ENCODE data around the gene CLSTN3. TPM values are rescaled to one million over a fixed set of nuclear protein-coding genes. Genes with fewer than 3 reads are reported as not detected.

Gene CLSTN3
- total and polyA plus RNA-seq, 2 donors from 2014 or later: 33.0 to 64.2 TPM

- Histone ChIP-seq H3K4me3 (ENCODE audit: low read length in 3 of 3) (no peak overlapping the region), H3K4me1 (ENCODE audit: control insufficient read depth in 2 of 3, insufficient read depth in 2 of 3, low read depth in 1 of 3, low read length in 3 of 3) (no peaks in the 10 kb centered on the region), H3K9ac (ENCODE audit: low read length in 3 of 3) (no peak overlapping the region), H3K9me3 (ENCODE audit: control insufficient read depth in 2 of 3, insufficient read depth in 1 of 3, low read length in 3 of 3) (no peaks in the 10 kb centered on the region), H3K36me3 (ENCODE audit: control insufficient read depth in 2 of 3, insufficient read depth in 3 of 3, low read length in 3 of 3) (peaks cover 3 to 31% (median 3%) of the 10 kb centered on the region in 3 donors), H3K27me3 (ENCODE audit: control insufficient read depth, insufficient read depth, low read length) (no peaks in the 10 kb centered on the region), H3K27ac (ENCODE audit: low read depth in 2 of 2, low read length in 2 of 2) (no peak overlapping the region)
- FAIRE-seq (no peak), DNase-seq (no peak)
- intact Hi-C loops (cut with DNase I): no loop called here
- no peak for TF ChIP-seq CTCF (IDR thresholded peaks at IDR 0.05; ENCODE audit: borderline replicate concordance, extremely low read depth, insufficient read depth)
These were observed 13.4 kb downstream of the CLSTN3 start for GRCh38 chr12:7143564-7143963.

GRCh38 chr12:7144414-7145120 lies 14.4 kb downstream of the CLSTN3 start:
- Histone ChIP-seq H3K4me1 (ENCODE audit: control insufficient read depth in 2 of 3, insufficient read depth in 2 of 3, low read depth in 1 of 3, low read length in 3 of 3) (no peaks in the 10 kb centered on the region), H3K36me3 (ENCODE audit: control insufficient read depth in 2 of 3, insufficient read depth in 3 of 3, low read length in 3 of 3) (peaks cover 3 to 39% (median 13%) of the 10 kb centered on the region in 3 donors), H3K27me3 (ENCODE audit: control insufficient read depth, insufficient read depth, low read length) (no peaks in the 10 kb centered on the region), H3K9ac (ENCODE audit: low read length in 3 of 3) (no peak overlapping the region), H3K9me3 (ENCODE audit: control insufficient read depth in 2 of 3, insufficient read depth in 1 of 3, low read length in 3 of 3) (no peaks in the 10 kb centered on the region), H3K27ac (ENCODE audit: low read depth in 2 of 2, low read length in 2 of 2) (no peak overlapping the region), H3K4me3 (ENCODE audit: low read length in 3 of 3) (no peak overlapping the region)
- FAIRE-seq (no peak), DNase-seq (peak in 3 of 5 donors; percentile 26 to 49 (median 27))
- intact Hi-C loops (cut with DNase I): no loop called here
- TF ChIP-seq CTCF (IDR thresholded peaks at IDR 0.05; ENCODE audit: borderline replicate concordance, extremely low read depth, insufficient read depth): peak; percentile 36

GRCh38 chr12:7145671-7146070 lies 15.5 kb downstream of the CLSTN3 start:
- no peak for FAIRE-seq
- Histone ChIP-seq H3K27me3 (ENCODE audit: control insufficient read depth, insufficient read depth, low read length) (no peaks in the 10 kb centered on the region), H3K9ac (ENCODE audit: low read length in 3 of 3) (no peak overlapping the region), H3K4me1 (ENCODE audit: control insufficient read depth in 2 of 3, insufficient read depth in 2 of 3, low read depth in 1 of 3, low read length in 3 of 3) (no peaks in the 10 kb centered on the region), H3K4me3 (ENCODE audit: low read length in 3 of 3) (no peak overlapping the region), H3K9me3 (ENCODE audit: control insufficient read depth in 2 of 3, insufficient read depth in 1 of 3, low read length in 3 of 3) (no peaks in the 10 kb centered on the region), H3K36me3 (ENCODE audit: control insufficient read depth in 2 of 3, insufficient read depth in 3 of 3, low read length in 3 of 3) (peaks cover 3 to 42% (median 22%) of the 10 kb centered on the region in 3 donors), H3K27ac (ENCODE audit: low read depth in 2 of 2, low read length in 2 of 2) (no peak overlapping the region)
- DNase-seq: no peak
- intact Hi-C loops (cut with DNase I): no loop called here
- TF ChIP-seq CTCF (IDR thresholded peaks at IDR 0.05; ENCODE audit: borderline replicate concordance, extremely low read depth, insufficient read depth): no peak

Data from kidney (tissue), 14 donors.